Skeletal muscle tissue (tissue), 4 donors: ENCODE data around the gene SFMBT2. TPM values are rescaled to one million over a fixed set of nuclear protein-coding genes. Genes with fewer than 3 reads are reported as not detected.

ENCODE experiments used
- H3K27ac ChIP-seq: one replicate; pipeline ENCODE4 v1.7.0; 2013; ENCODE audit warnings: mild to moderate bottlenecking, low read depth, low read length, inconsistent platforms
- H3K27me3 ChIP-seq, 3 donors: one replicate each; pipeline ENCODE4 v1.7.0; 2013; ENCODE audit warnings: low read length in 3 of 3; ENCODE audit not compliant: control insufficient read depth in 3 of 3, insufficient read depth in 3 of 3
- H3K36me3 ChIP-seq, 3 donors: one replicate each; pipeline ENCODE4 v1.7.0; 2013; ENCODE audit warnings: low read length in 3 of 3; ENCODE audit not compliant: control insufficient read depth in 3 of 3, insufficient read depth in 3 of 3
- H3K4me1 ChIP-seq, 3 donors: one replicate each; pipeline ENCODE4 v1.7.0; 2013; ENCODE audit warnings: low read length in 3 of 3, mild to moderate bottlenecking in 3 of 3; ENCODE audit not compliant: control insufficient read depth in 3 of 3, insufficient read depth in 3 of 3
- H3K4me3 ChIP-seq, 3 donors: one replicate each; pipeline ENCODE4 v1.7.0; 2013; ENCODE audit warnings: low read length in 3 of 3
- H3K9ac ChIP-seq, 3 donors: one replicate each; pipeline ENCODE4 v1.7.0; 2013; ENCODE audit warnings: low read length in 3 of 3, mild to moderate bottlenecking in 3 of 3, moderate library complexity in 2 of 3, low read depth in 1 of 3
- H3K9me3 ChIP-seq, 3 donors: one replicate each; pipeline ENCODE4 v1.7.0; 2013; ENCODE audit warnings: low read length in 3 of 3; ENCODE audit not compliant: control insufficient read depth in 3 of 3
- total RNA-seq: library from RNA; depleted of rRNA; stranded (reverse); fragments of >200 nt; gene quantifications from one replicate; pipeline ENCODE4 v1.2.3, GENCODE V29; 2014
- donor health status: Osteomylitis.

The SFMBT2 gene
- total RNA-seq, 1 donor from 2014 or later: 12.5 TPM

- Histone ChIP-seq H3K27me3 (no peaks in the 10 kb centered on the region), H3K4me3 (no peak overlapping the region), H3K4me1 (no peaks in the 10 kb centered on the region), H3K9me3 (no peaks in the 10 kb centered on the region), H3K9ac (no peak overlapping the region), H3K36me3 (peaks cover 0 to 5% (median 5%) of the 10 kb centered on the region in 3 donors), H3K27ac (no peak overlapping the region)
Measured at GRCh38 chr10:7206412-7207100, 204.3 kb downstream of the SFMBT2 start.

DNA sequence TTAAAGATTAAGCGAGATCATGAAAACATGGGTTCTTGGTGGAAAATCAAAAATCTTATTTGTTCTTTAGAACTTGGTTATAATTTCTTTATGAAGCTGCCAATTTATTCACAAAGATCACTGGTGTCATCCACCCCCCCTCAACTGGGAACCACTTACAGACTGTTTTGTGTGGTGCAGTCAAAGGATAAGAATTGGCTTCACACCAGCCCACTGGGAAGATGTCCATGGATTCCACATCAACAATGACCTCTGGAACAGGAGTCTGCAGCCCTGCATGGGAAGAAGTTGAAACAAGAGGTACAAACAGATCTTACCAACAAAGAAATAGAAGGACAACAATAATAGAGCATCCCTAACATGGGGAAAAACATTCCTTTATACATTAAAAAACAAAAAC is 205.2 kb downstream of the SFMBT2 start:
- Histone ChIP-seq H3K36me3 (peaks cover 0 to 9% (median 6%) of the 10 kb centered on the region in 3 donors), H3K4me3 (no peak overlapping the region), H3K27ac (no peak overlapping the region)

GRCh38 chr10:7202793-7203355 is 208.0 kb downstream of the SFMBT2 start:
- H3K36me3 ChIP-seq: peaks cover 6 to 15% (median 8%) of the 10 kb centered on the region in 3 donors
- H3K4me1 ChIP-seq: no peaks in the 10 kb centered on the region
- H3K27ac ChIP-seq: no peak overlapping the region
- H3K27me3 ChIP-seq: no peaks in the 10 kb centered on the region
- no peak overlapping the region for H3K4me3 ChIP-seq
- H3K9ac ChIP-seq: no peak overlapping the region
- H3K9me3 ChIP-seq: no peaks in the 10 kb centered on the region

More for the DNA sequence above, 205.2 kb downstream of the SFMBT2 start:
- H3K9ac ChIP-seq: no peak overlapping the region
- no peaks in the 10 kb centered on the region for H3K27me3 ChIP-seq
- no peaks in the 10 kb centered on the region for H3K4me1 ChIP-seq
- no peaks in the 10 kb centered on the region for H3K9me3 ChIP-seq

- Histone ChIP-seq H3K27ac (no peak overlapping the region), H3K9me3 (peaks cover 0 to 4% (median 0%) of the 10 kb centered on the region in 3 donors), H3K4me3 (no peak overlapping the region), H3K4me1 (no peaks in the 10 kb centered on the region), H3K9ac (no peak overlapping the region), H3K27me3 (no peaks in the 10 kb centered on the region), H3K36me3 (peaks cover 30 to 44% (median 35%) of the 10 kb centered on the region in 3 donors)
Measured at GRCh38 chr10:7199152-7199760, 211.6 kb downstream of the SFMBT2 start.

GRCh38 chr10:7196284-7196683 is 214.6 kb downstream of the SFMBT2 start:
- H3K9me3 ChIP-seq: peaks cover 0 to 4% (median 0%) of the 10 kb centered on the region in 3 donors
- peaks cover 38 to 46% (median 45%) of the 10 kb centered on the region in 3 donors for H3K36me3 ChIP-seq
- H3K4me3 ChIP-seq: no peak overlapping the region
- H3K27me3 ChIP-seq: no peaks in the 10 kb centered on the region
- no peak overlapping the region for H3K27ac ChIP-seq
- H3K4me1 ChIP-seq: no peaks in the 10 kb centered on the region
- no peak overlapping the region for H3K9ac ChIP-seq

DNA sequence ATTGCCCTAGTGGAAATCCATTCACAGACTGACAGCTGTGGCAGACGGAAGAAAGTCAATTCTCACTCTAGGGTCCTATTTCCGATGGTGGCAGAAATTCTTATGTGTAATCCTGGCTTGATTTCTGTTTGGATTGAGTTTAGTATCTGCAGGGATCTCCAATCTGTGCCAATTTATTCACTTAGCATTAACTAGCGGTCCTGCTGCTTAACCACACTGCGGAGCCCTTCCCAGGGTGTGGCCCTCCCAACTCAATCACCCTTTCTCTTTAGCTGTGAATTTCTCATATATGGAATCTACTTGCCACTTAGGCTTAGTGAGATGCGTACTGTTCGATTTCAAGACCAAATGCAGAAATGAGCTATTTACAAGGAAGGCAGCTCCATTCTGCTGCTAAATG is 215.7 kb downstream of the SFMBT2 start:
- Histone ChIP-seq H3K27ac (no peak overlapping the region), H3K4me3 (no peak overlapping the region), H3K9ac (no peak overlapping the region), H3K27me3 (no peaks in the 10 kb centered on the region), H3K4me1 (no peaks in the 10 kb centered on the region), H3K9me3 (peaks cover 0 to 4% (median 0%) of the 10 kb centered on the region in 3 donors), H3K36me3 (peaks cover 34 to 45% (median 40%) of the 10 kb centered on the region in 3 donors)

- Histone ChIP-seq H3K9me3 (peaks cover 0 to 4% (median 0%) of the 10 kb centered on the region in 3 donors), H3K27me3 (no peaks in the 10 kb centered on the region), H3K27ac (no peak overlapping the region), H3K4me3 (no peak overlapping the region), H3K9ac (no peak overlapping the region), H3K4me1 (no peaks in the 10 kb centered on the region), H3K36me3 (peaks cover 34 to 45% (median 39%) of the 10 kb centered on the region in 3 donors)
Measured at GRCh38 chr10:7194571-7194970, 216.3 kb downstream of the SFMBT2 start.

DNA sequence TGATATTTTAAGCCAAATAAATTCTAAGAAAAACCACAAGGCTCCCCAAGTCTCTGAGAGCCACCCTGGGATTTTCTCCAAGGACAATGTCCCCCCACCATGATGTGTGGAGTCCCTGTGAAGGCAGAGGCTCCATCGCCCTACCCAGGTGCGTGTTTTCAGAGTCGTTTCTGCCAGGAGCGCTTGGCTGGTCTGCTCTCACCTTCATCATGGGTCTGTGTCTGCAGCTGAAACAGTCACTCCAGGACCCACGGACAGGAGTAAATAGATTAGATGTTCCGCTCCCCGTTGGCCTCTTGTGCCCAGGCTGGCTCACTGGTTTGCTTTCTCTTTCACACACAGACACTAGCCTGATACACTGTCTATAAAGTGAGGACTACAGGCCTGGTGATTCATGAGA is 217.5 kb downstream of the SFMBT2 start:
- peaks cover 0 to 4% (median 0%) of the 10 kb centered on the region in 3 donors for H3K9me3 ChIP-seq
- H3K4me1 ChIP-seq: no peaks in the 10 kb centered on the region
- no peaks in the 10 kb centered on the region for H3K27me3 ChIP-seq
- no peak overlapping the region for H3K9ac ChIP-seq
- no peak overlapping the region for H3K4me3 ChIP-seq
- H3K36me3 ChIP-seq: peaks cover 33 to 43% (median 38%) of the 10 kb centered on the region in 3 donors
- H3K27ac ChIP-seq: no peak overlapping the region

DNA sequence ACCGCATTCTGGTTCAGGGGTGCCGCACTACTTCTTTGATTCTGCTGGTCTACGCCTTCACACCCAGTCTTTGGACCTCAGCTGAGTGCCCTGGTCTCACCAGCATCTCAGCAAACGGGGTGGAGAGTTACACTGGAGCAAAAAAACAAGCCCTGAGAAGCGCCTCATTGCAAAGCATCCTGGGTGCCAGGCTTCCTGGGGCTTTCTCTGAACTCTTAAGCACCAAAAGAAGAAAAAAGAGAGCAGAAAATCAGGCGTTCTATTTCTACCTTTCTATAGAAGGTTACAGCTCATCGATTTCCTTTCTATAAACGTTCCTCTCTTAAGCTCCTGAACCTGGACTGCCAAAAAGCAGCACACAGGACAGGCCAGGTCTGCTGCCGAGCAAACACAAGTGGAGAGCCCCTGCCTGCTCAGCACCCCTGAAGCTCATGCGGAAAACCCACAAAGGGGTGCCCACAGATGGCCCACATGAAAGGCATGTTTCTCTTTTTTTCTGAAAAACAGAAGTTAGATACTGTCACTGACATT is 217.9 kb downstream of the SFMBT2 start:
- no peak overlapping the region for H3K4me3 ChIP-seq
- H3K36me3 ChIP-seq: peaks cover 30 to 40% (median 39%) of the 10 kb centered on the region in 3 donors
- no peaks in the 10 kb centered on the region for H3K27me3 ChIP-seq
- H3K9me3 ChIP-seq: peaks cover 0 to 4% (median 0%) of the 10 kb centered on the region in 3 donors
- no peak overlapping the region for H3K27ac ChIP-seq
- H3K4me1 ChIP-seq: no peaks in the 10 kb centered on the region
- H3K9ac ChIP-seq: no peak overlapping the region

DNA sequence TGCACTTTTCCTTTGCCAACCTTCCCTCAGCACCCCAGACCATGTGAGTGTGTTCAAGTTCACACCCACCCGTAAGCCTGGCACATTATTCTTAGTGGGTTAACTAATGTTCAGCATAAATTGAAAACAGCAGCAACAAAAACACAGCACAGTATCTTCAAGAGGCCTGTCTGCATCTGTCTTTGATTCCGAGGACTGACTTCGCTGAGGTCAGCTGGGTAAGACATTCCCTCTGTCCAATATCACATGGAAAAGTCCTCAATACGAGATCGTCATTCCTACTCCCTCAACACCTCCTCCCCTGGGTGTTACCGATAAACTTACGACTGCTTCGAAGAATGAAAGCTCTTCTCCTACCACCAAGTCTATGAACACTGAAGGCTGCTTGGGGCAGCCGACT is 218.8 kb downstream of the SFMBT2 start:
- Histone ChIP-seq H3K4me1 (no peaks in the 10 kb centered on the region), H3K27me3 (no peaks in the 10 kb centered on the region), H3K9me3 (peaks cover 0 to 4% (median 0%) of the 10 kb centered on the region in 3 donors), H3K36me3 (peaks cover 22 to 31% (median 31%) of the 10 kb centered on the region in 3 donors), H3K27ac (no peak overlapping the region), H3K4me3 (no peak overlapping the region), H3K9ac (no peak overlapping the region)
